Natural killer cell (primary cell): ENCODE data around the gene SNX30. TPM values are rescaled to one million over a fixed set of nuclear protein-coding genes. Genes with fewer than 3 reads are reported as not detected.

ENCODE experiments used
- ATAC-seq, 3 donors: fragments of 150-1000 bp in 2 of 3; fragments of 200-7000 bp in 1 of 3; cut with Tn5 transposase; 1 replicate in 1 of 3; 2 replicates in 2 of 3; pipeline ENCODE4 v1.10.0; 2021; ENCODE audit warnings: mild to moderate bottlenecking in 2 of 3, moderate library complexity in 2 of 3
- DNase-seq, 2 donors: peaks; one replicate each; pipeline versions ENCODE4 v3.0.0 to v3.0.0-alpha.2; 2013 to 2021; ENCODE audit warnings: mixed read lengths in 1 of 2
- H3K27ac ChIP-seq: one replicate; pipeline ENCODE4 v1.5.1; 2013; ENCODE audit warnings: mild to moderate bottlenecking, low read length
- H3K27me3 ChIP-seq: one replicate; pipeline ENCODE4 v1.6.1; 2013; ENCODE audit warnings: low read length; ENCODE audit not compliant: control insufficient read depth, insufficient read depth
- H3K36me3 ChIP-seq: one replicate; pipeline ENCODE4 v1.6.1; 2013; ENCODE audit warnings: low read length; ENCODE audit not compliant: control insufficient read depth, insufficient read depth
- H3K4me1 ChIP-seq: one replicate; pipeline ENCODE4 v1.6.1; 2013; ENCODE audit warnings: low read length; ENCODE audit not compliant: control insufficient read depth, insufficient read depth
- H3K4me3 ChIP-seq: one replicate; pipeline ENCODE4 v1.5.1; 2013; ENCODE audit warnings: low read length
- H3K9me3 ChIP-seq: one replicate; pipeline ENCODE4 v1.6.1; 2013; ENCODE audit warnings: low read length; ENCODE audit not compliant: control insufficient read depth, insufficient read depth
- H3K27ac Mint-ChIP-seq, 2 donors: one replicate each; pipeline ENCODE4 v1.8.0; 2022; ENCODE audit warnings: mild to moderate bottlenecking in 2 of 2, mixed read lengths in 2 of 2, moderate library complexity in 1 of 2
- H3K27me3 Mint-ChIP-seq, 2 donors: one replicate each; pipeline ENCODE4 v1.8.0; 2022; ENCODE audit warnings: low read depth in 2 of 2, mixed read lengths in 2 of 2
- H3K36me3 Mint-ChIP-seq: one replicate; pipeline ENCODE4 v1.8.0; 2022; ENCODE audit warnings: mixed read lengths
- H3K4me1 Mint-ChIP-seq, 2 donors: one replicate each; pipeline ENCODE4 v1.8.0; 2022; ENCODE audit warnings: mixed read lengths in 2 of 2
- H3K4me3 Mint-ChIP-seq: one replicate; pipeline ENCODE4 v1.8.0; 2022; ENCODE audit warnings: mild to moderate bottlenecking, moderate library complexity, mixed read lengths
- H3K9me3 Mint-ChIP-seq, 2 donors: one replicate each; pipeline ENCODE4 v1.8.0; 2022; ENCODE audit warnings: mixed read lengths in 2 of 2
- CTCF ChIP-seq: fragments of 200-600 bp; IDR thresholded peaks from one replicate; pipeline ENCODE4 v1.8.0; 2022; ENCODE audit warnings: antibody characterized with exemption
- WGBS: methylation state at CpG from one replicate; pipeline ENCODE4 v1.1.7; 2013; ENCODE audit warnings: missing lambda C conversion rate; ENCODE audit not compliant: insufficient coverage; 5-methylcytosine and 5-hydroxymethylcytosine counted together
- intact Hi-C: fragments of 100-400 bp; cut with micrococcal nuclease; formaldehyde crosslinking; loops from one replicate; pipeline ENCODE4 v1.14.2; 2022
- total RNA-seq, 4 donors: library from RNA; stranded (reverse); fragments of 120-200 nt in 1 of 4; gene quantifications; one replicate each; pipeline versions ENCODE4 v1.2.3 to v1.2.4, GENCODE V29; 2013 to 2022

The SNX30 gene
- total RNA-seq, 3 donors from 2014 or later (not counting 1 experiment from before 2014, with no cell fraction given): 8.5 to 10.5 (median 9.3) TPM

GRCh38 chr9:112856200-112856599 lies 105.6 kb downstream of the SNX30 start:
- DNase-seq (no peak), ATAC-seq (no peak)
- no peaks in the 10 kb centered on the region for H3K27me3 ChIP-seq
- Mint-ChIP-seq H3K4me3 (no peak overlapping the region), H3K4me1 (peaks cover 5 to 13% of the 10 kb centered on the region in 2 donors), H3K27me3 (no peaks in the 10 kb centered on the region), H3K36me3 (no peaks in the 10 kb centered on the region), H3K9me3 (no peaks in the 10 kb centered on the region), H3K27ac (no peak overlapping the region)
- H3K27ac ChIP-seq: no peak overlapping the region
- intact Hi-C loops: no loop called here
- no peak overlapping the region for H3K4me3 ChIP-seq
- no peaks in the 10 kb centered on the region for H3K9me3 ChIP-seq
- TF ChIP-seq CTCF: no peak
- WGBS: 90% methylated on average over 8 of the region's 8 CpGs
- peaks cover 13% of the 10 kb centered on the region for H3K4me1 ChIP-seq
- peaks cover 5% of the 10 kb centered on the region for H3K36me3 ChIP-seq

- Histone ChIP-seq H3K9me3 (no peaks in the 10 kb centered on the region), H3K36me3 (peaks cover 5% of the 10 kb centered on the region), H3K4me1 (peaks cover 18% of the 10 kb centered on the region), H3K4me3 (no peak overlapping the region), H3K27me3 (no peaks in the 10 kb centered on the region), H3K27ac (no peak overlapping the region)
- Mint-ChIP-seq H3K27me3 (no peaks in the 10 kb centered on the region), H3K36me3 (no peaks in the 10 kb centered on the region), H3K4me1 (peaks cover 8 to 17% of the 10 kb centered on the region in 2 donors), H3K4me3 (no peak overlapping the region), H3K27ac (no peak overlapping the region), H3K9me3 (no peaks in the 10 kb centered on the region)
- DNase-seq: no peak
- WGBS: 96% methylated on average over 14 of the region's 14 CpGs
- no peak for ATAC-seq
- intact Hi-C loops: no loop called here
- TF ChIP-seq CTCF: no peak
These were observed 106.3 kb downstream of the SNX30 start for GRCh38 chr9:112856843-112857242.

GRCh38 chr9:112858005-112858404 lies 107.4 kb downstream of the SNX30 start:
- no peaks in the 10 kb centered on the region for H3K36me3 Mint-ChIP-seq
- Histone ChIP-seq H3K27me3 (no peaks in the 10 kb centered on the region), H3K9me3 (no peaks in the 10 kb centered on the region), H3K4me1 (peaks cover 29% of the 10 kb centered on the region), H3K4me3 (no peak overlapping the region), H3K27ac (no peak overlapping the region), H3K36me3 (peaks cover 1% of the 10 kb centered on the region)
- WGBS: 65% methylated on average over 6 of the region's 6 CpGs
- ATAC-seq: no peak
- H3K27me3 Mint-ChIP-seq: no peaks in the 10 kb centered on the region
- no peaks in the 10 kb centered on the region for H3K9me3 Mint-ChIP-seq
- H3K4me1 Mint-ChIP-seq: peaks cover 20% of the 10 kb centered on the region in 2 donors
- no peak overlapping the region for H3K4me3 Mint-ChIP-seq
- H3K27ac Mint-ChIP-seq: no peak overlapping the region
- TF ChIP-seq CTCF: no peak
- intact Hi-C loops: no loop called here
- no peak for DNase-seq

- H3K27me3 ChIP-seq: no peaks in the 10 kb centered on the region
- DNase-seq (no peak), ATAC-seq (peak; percentile 26 to 52 (median 40))
- 34% methylated on average over 5 of the region's 6 CpGs for WGBS
- H3K9me3 Mint-ChIP-seq: no peaks in the 10 kb centered on the region
- no peaks in the 10 kb centered on the region for H3K9me3 ChIP-seq
- no peaks in the 10 kb centered on the region for H3K36me3 ChIP-seq
- no peak overlapping the region for H3K27ac ChIP-seq
- no peaks in the 10 kb centered on the region for H3K36me3 Mint-ChIP-seq
- peaks cover 27% of the 10 kb centered on the region in 2 donors for H3K4me1 Mint-ChIP-seq
- no peak overlapping the region for H3K27ac Mint-ChIP-seq
- H3K27me3 Mint-ChIP-seq: no peaks in the 10 kb centered on the region
- intact Hi-C loops: no loop called here
- no peak overlapping the region for H3K4me3 ChIP-seq
- H3K4me3 Mint-ChIP-seq: no peak overlapping the region
- H3K4me1 ChIP-seq: peaks cover 32% of the 10 kb centered on the region
- TF ChIP-seq CTCF: no peak
These were observed 108.1 kb downstream of the SNX30 start for GRCh38 chr9:112858625-112859147.
